Raji (cell line): Measurements from ENCODE around the gene PAX9.

ENCODE experiments used
- POLR2A ChIP-seq: IDR thresholded peaks from 2 replicates; pipeline ENCODE4 v1.6.1; 2011; ENCODE audit warnings: low read depth, low read length, control low read depth; ENCODE audit not compliant: insufficient read depth

PAX9 gene

GRCh38 chr14:36684946-36685345 lies 23.3 kb downstream of the PAX9 start:
- no peak for TF ChIP-seq POLR2A

GRCh38 chr14:36690311-36691040 lies 28.8 kb downstream of the PAX9 start:
- no peak for TF ChIP-seq POLR2A

- no peak for TF ChIP-seq POLR2A
Measured at GRCh38 chr14:36700651-36701050, 39.0 kb downstream of the PAX9 start.

GRCh38 chr14:36701132-36701531 lies 39.5 kb downstream of the PAX9 start:
- TF ChIP-seq POLR2A = no peak

DNA sequence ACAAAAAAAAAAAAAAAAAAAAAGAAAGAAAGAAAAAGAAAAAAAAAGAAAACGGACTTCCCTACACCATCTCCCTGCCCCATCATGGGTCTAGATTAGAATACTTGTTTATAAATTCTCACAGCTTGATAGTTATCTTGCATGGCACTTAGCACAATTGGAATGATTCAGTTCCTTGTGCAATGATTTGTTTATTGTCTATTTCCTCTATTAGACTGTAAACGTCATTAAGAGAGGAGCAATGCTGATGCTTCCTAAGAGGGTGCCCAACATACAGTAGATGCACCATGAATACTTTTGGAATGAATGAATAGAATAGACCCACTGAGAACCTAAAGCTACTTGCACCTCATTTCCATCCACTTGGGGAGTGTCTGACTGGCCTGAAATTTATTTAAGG lies 40.8 kb downstream of the PAX9 start:
- no peak for TF ChIP-seq POLR2A

GRCh38 chr14:36707570-36707969 lies 45.9 kb downstream of the PAX9 start:
- no peak for TF ChIP-seq POLR2A

DNA sequence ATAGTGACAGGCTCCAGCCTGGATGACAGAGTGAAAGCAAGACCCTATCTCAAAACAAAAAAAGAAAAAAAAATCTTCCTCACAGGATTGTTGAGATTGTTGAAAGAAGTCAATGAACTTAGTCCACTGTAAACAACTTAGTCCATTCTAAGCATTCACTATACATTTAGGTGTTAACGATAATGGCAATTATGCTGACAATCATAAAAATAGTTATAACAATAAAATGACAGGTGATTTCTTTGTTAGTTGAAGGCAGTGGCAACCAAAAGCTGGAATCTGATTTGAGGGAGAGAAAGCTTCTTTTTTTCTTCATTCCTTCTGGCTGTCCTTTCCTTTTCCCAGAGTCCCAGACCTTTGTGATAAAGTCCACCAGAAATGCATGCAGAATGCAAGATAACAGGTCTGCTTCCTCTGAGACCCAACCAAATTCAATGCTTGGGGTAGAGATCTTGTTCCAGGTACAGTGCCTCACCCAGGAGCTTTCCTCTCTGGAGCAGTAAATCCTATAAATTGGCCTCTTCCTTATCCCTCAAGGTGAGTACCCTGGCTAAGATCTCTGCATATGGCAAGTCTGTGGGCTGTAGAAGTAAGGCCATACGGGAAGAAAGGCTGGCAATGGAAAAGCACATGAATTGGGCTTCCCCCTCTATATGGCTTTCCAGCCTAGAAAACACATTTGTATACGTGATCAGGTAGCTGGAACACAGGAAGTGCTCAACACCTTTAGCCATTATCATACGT lies 52.5 kb downstream of the PAX9 start:
- no peak for TF ChIP-seq POLR2A

DNA sequence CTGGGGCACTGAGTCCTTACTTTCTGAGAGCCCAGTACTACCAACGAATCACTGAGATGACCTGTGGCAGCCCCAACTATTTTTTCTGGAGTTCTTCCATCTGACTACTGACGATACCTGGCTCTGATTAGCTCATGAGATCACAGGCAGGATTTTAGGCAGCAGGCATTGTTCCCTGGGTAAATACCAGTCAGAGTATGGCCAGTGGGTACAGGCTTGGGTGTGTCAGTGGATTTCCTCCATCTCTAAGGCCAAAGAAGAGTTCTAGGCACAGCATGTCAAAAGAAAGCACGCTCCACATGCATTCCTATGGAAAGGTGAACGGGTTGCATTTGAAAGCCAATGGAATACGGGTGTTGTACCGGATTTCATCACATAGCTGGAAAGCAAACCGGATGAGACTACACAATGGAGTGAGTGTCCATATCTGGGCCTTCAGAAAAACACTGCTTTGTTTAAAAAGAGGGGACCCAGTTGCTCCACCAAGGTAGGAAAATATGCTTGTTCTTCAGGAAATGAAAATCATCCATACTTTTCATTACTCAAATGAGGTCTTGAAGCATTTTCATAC lies 55.0 kb downstream of the PAX9 start:
- no peak for TF ChIP-seq POLR2A

DNA sequence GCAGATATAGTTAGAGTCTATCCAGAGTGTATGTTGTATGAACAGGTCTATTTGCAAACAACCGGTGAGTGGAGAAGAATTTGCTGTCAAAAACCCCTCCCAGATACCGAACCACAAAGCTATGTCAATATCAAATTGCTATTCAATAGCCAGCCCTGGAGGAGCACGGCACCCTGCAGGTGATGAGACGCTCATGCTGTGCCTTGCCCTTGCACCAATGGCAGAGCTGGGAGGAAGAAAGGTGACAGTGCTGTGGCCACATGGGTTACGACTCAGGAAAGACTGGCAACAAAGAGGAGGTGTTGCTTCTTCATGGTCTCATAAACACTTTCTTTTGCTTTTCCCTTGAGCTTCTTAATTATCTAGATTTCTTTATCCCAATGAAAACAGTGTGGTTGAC lies 55.7 kb downstream of the PAX9 start:
- TF ChIP-seq POLR2A = no peak

- TF ChIP-seq POLR2A = no peak
Measured at GRCh38 chr14:36718216-36718615, 56.6 kb downstream of the PAX9 start.

GRCh38 chr14:36719823-36720222 lies 58.2 kb downstream of the PAX9 start:
- no peak for TF ChIP-seq POLR2A

DNA sequence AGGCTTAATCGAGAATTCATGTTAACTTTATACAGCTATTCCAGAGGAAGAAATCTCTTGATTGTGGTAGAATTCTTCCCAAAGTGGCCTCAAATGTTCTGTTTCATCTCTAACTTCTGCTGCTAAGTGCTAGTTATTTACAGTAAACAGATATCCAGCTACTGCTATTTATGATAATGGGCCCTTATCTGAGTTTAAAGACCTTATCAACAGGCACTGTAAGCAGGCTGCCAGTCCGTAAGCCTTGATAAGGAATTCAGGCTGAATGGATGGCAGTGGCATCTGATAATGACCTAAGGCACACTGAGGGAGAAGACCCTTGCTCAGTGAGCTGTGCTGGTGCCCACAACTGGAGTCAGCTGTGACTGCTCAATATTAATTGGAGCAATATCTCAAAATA lies 59.0 kb downstream of the PAX9 start:
- no peak for TF ChIP-seq POLR2A

- no peak for TF ChIP-seq POLR2A
Measured at GRCh38 chr14:36721877-36722276, 60.2 kb downstream of the PAX9 start.

GRCh38 chr14:36723530-36723929 lies 61.9 kb downstream of the PAX9 start:
- no peak for TF ChIP-seq POLR2A

- TF ChIP-seq POLR2A = no peak
Measured at GRCh38 chr14:36724162-36724561, 62.5 kb downstream of the PAX9 start.

DNA sequence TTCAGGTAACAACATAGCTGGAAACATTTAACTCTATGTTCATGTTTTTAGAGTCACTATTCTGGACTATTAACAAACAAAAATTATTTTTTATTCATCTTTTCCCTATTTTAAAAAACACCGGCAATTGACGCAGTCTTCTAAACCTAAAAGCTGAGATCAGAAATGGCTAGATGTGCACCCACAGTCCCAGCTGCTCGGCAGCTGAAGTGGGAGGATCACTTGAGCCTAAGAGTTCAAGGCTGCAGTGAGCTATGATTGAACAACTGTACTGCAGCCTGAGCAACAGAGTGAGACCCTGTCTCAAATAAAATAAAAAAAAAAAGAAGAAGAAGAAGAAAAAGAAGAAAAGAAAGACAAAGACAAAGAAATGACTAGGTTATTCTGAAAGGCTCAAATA lies 64.5 kb downstream of the PAX9 start:
- no peak for TF ChIP-seq POLR2A
